ENCODE data around the gene BANP.
"Not testable (repeated sequence)": the region's sequence is repeated elsewhere in the genome, so short reads cannot be mapped to it uniquely, and the experiment has no call there.

BANP gene

GRCh38 chr16:88118376-88118775, 167.1 kb downstream of the BANP start:
- no peaks in the 10 kb centered on the region for H3K36me3 ChIP-seq (ENCODE audit: insufficient read depth, low read length)
- H3K9me3 ChIP-seq (ENCODE audit: low read length) = no peaks in the 10 kb centered on the region
- no peaks in the 10 kb centered on the region for H4K20me1 ChIP-seq (ENCODE audit: insufficient read depth, low read length)
- no peak overlapping the region for H2AFZ ChIP-seq (ENCODE audit: low read length)
- H3F3A ChIP-seq (ENCODE audit: insufficient read depth, low read length) = no peaks in the 10 kb centered on the region
- H3K27me3 ChIP-seq (ENCODE audit: insufficient read depth, low read length) = no peaks in the 10 kb centered on the region
- TF ChIP-seq EZH2 (IDR thresholded peaks at IDR 0.05; ENCODE audit: borderline replicate concordance, low read length) = no peak
- no peak for TF ChIP-seq CTCF (IDR thresholded peaks at IDR 0.05; ENCODE audit: low read length)
- no peaks in the 10 kb centered on the region for H3K4me1 ChIP-seq (ENCODE audit: insufficient read depth, low read length, severe bottlenecking)
- H3K27ac ChIP-seq (ENCODE audit: low read depth, low read length, poor library complexity, severe bottlenecking) = no peak overlapping the region
- H3K9me2 ChIP-seq (ENCODE audit: low read depth, low read length) = no peaks in the 10 kb centered on the region
- H3K79me2 ChIP-seq (ENCODE audit: insufficient read depth, low read length) = no peaks in the 10 kb centered on the region
- H3K9ac ChIP-seq (ENCODE audit: low read length) = no peak overlapping the region
- H3K4me2 ChIP-seq (ENCODE audit: low read length) = no peak overlapping the region
- H3K4me3 ChIP-seq (ENCODE audit: low read depth, low read length, poor library complexity, severe bottlenecking) = no peak overlapping the region

- not testable (repeated sequence) for H3K4me2 ChIP-seq (ENCODE audit: low read length); H3K27ac ChIP-seq (ENCODE audit: low read depth, low read length, poor library complexity, severe bottlenecking); H3K9me3 ChIP-seq (ENCODE audit: low read length); H3F3A ChIP-seq (ENCODE audit: insufficient read depth, low read length); H3K4me1 ChIP-seq (ENCODE audit: insufficient read depth, low read length, severe bottlenecking); H3K9ac ChIP-seq (ENCODE audit: low read length); H3K4me3 ChIP-seq (ENCODE audit: low read depth, low read length, poor library complexity, severe bottlenecking); H3K27me3 ChIP-seq (ENCODE audit: insufficient read depth, low read length); H3K36me3 ChIP-seq (ENCODE audit: insufficient read depth, low read length); H3K79me2 ChIP-seq (ENCODE audit: insufficient read depth, low read length); H4K20me1 ChIP-seq (ENCODE audit: insufficient read depth, low read length); H3K9me2 ChIP-seq (ENCODE audit: low read depth, low read length); H2AFZ ChIP-seq (ENCODE audit: low read length)
Measured at GRCh38 chr16:88118852-88119741, 167.9 kb downstream of the BANP start.

- not testable (repeated sequence) for H3K79me2 ChIP-seq (ENCODE audit: insufficient read depth, low read length); H3K27ac ChIP-seq (ENCODE audit: low read depth, low read length, poor library complexity, severe bottlenecking); H3K9me3 ChIP-seq (ENCODE audit: low read length); H2AFZ ChIP-seq (ENCODE audit: low read length); H3K4me1 ChIP-seq (ENCODE audit: insufficient read depth, low read length, severe bottlenecking); H3K4me2 ChIP-seq (ENCODE audit: low read length); H3K4me3 ChIP-seq (ENCODE audit: low read depth, low read length, poor library complexity, severe bottlenecking); H3K9me2 ChIP-seq (ENCODE audit: low read depth, low read length); H3K36me3 ChIP-seq (ENCODE audit: insufficient read depth, low read length); H3K9ac ChIP-seq (ENCODE audit: low read length); H3F3A ChIP-seq (ENCODE audit: insufficient read depth, low read length); H4K20me1 ChIP-seq (ENCODE audit: insufficient read depth, low read length); H3K27me3 ChIP-seq (ENCODE audit: insufficient read depth, low read length)
Measured at GRCh38 chr16:88119881-88120751, 168.9 kb downstream of the BANP start.

- no peak overlapping the region for H3K9ac ChIP-seq (ENCODE audit: low read length)
- no peaks in the 10 kb centered on the region for H3K27me3 ChIP-seq (ENCODE audit: insufficient read depth, low read length)
- H3F3A ChIP-seq (ENCODE audit: insufficient read depth, low read length) = no peaks in the 10 kb centered on the region
- no peak overlapping the region for H3K4me2 ChIP-seq (ENCODE audit: low read length)
- TF ChIP-seq EZH2 (IDR thresholded peaks at IDR 0.05; ENCODE audit: borderline replicate concordance, low read length) (no peak), CTCF (IDR thresholded peaks at IDR 0.05; ENCODE audit: low read length) (no peak)
- H3K9me3 ChIP-seq (ENCODE audit: low read length) = no peaks in the 10 kb centered on the region
- H3K4me3 ChIP-seq (ENCODE audit: low read depth, low read length, poor library complexity, severe bottlenecking) = no peak overlapping the region
- no peaks in the 10 kb centered on the region for H3K36me3 ChIP-seq (ENCODE audit: insufficient read depth, low read length)
- no peak overlapping the region for H2AFZ ChIP-seq (ENCODE audit: low read length)
- H3K9me2 ChIP-seq (ENCODE audit: low read depth, low read length) = no peaks in the 10 kb centered on the region
- no peaks in the 10 kb centered on the region for H4K20me1 ChIP-seq (ENCODE audit: insufficient read depth, low read length)
- H3K27ac ChIP-seq (ENCODE audit: low read depth, low read length, poor library complexity, severe bottlenecking) = no peak overlapping the region
- no peaks in the 10 kb centered on the region for H3K79me2 ChIP-seq (ENCODE audit: insufficient read depth, low read length)
- no peaks in the 10 kb centered on the region for H3K4me1 ChIP-seq (ENCODE audit: insufficient read depth, low read length, severe bottlenecking)
Measured at GRCh38 chr16:88120812-88121211, 169.6 kb downstream of the BANP start.

- not testable (repeated sequence) for H2AFZ ChIP-seq (ENCODE audit: low read length); H3K4me1 ChIP-seq (ENCODE audit: insufficient read depth, low read length, severe bottlenecking); H3K9me2 ChIP-seq (ENCODE audit: low read depth, low read length); H3K9me3 ChIP-seq (ENCODE audit: low read length); H4K20me1 ChIP-seq (ENCODE audit: insufficient read depth, low read length); H3K27me3 ChIP-seq (ENCODE audit: insufficient read depth, low read length); H3K4me2 ChIP-seq (ENCODE audit: low read length); H3F3A ChIP-seq (ENCODE audit: insufficient read depth, low read length); H3K36me3 ChIP-seq (ENCODE audit: insufficient read depth, low read length); H3K79me2 ChIP-seq (ENCODE audit: insufficient read depth, low read length); H3K4me3 ChIP-seq (ENCODE audit: low read depth, low read length, poor library complexity, severe bottlenecking); H3K9ac ChIP-seq (ENCODE audit: low read length); H3K27ac ChIP-seq (ENCODE audit: low read depth, low read length, poor library complexity, severe bottlenecking)
Measured at GRCh38 chr16:88121391-88121790, 170.2 kb downstream of the BANP start.

Data from OCI-LY1 (cell line).